Mesodermal cell (in vitro differentiated cells): ENCODE results near the gene NLRP5.
A peak's percentile ranks its signal among the peaks of the same experiment; 100 is the strongest.

ENCODE experiments used
- H3K27ac ChIP-seq: 2 replicates; pipeline ENCODE4 v1.7.0; 2013; ENCODE audit warnings: mild to moderate bottlenecking, low read depth, low read length, moderate library complexity; ENCODE audit not compliant: severe bottlenecking
- H3K36me3 ChIP-seq: 2 replicates; pipeline ENCODE4 v1.7.1; 2013; ENCODE audit warnings: mild to moderate bottlenecking, low read length, moderate library complexity; ENCODE audit not compliant: control insufficient read depth, insufficient read depth
- H3K4me1 ChIP-seq: one replicate; pipeline ENCODE4 v1.7.1; 2013; ENCODE audit warnings: mild to moderate bottlenecking, low read length; ENCODE audit not compliant: insufficient read depth, control insufficient read depth, poor library complexity, severe bottlenecking
- H3K4me3 ChIP-seq: 2 replicates; pipeline ENCODE4 v1.7.0; 2013; ENCODE audit warnings: low read length, control low read depth, mild to moderate bottlenecking; ENCODE audit not compliant: insufficient read depth, poor library complexity, severe bottlenecking; ENCODE audit errors: extremely low read depth
- H3K9me3 ChIP-seq: 2 replicates; pipeline ENCODE4 v1.7.1; 2013; ENCODE audit warnings: mild to moderate bottlenecking, low read length, moderate library complexity; ENCODE audit not compliant: control insufficient read depth
- WGBS, 2 experiments: methylation state at CpG; one replicate each; pipeline ENCODE4 v1.1.5; 2013; ENCODE audit warnings: missing lambda C conversion rate in 2 of 2; ENCODE audit not compliant: insufficient coverage in 2 of 2; 5-methylcytosine and 5-hydroxymethylcytosine counted together

The NLRP5 gene

GRCh38 chr19:56071151-56071550 lies 84.6 kb downstream of the NLRP5 start:
- Histone ChIP-seq H3K4me3 (no peak overlapping the region), H3K9me3 (no peaks in the 10 kb centered on the region), H3K27ac (no peak overlapping the region), H3K36me3 (no peaks in the 10 kb centered on the region), H3K4me1 (no peaks in the 10 kb centered on the region)
- 22 to 50% methylated on average over 1 to 2 of the region's 4 CpGs for WGBS, 2 experiments

- H3K27ac ChIP-seq, result no peak overlapping the region
- no peak overlapping the region for H3K4me3 ChIP-seq
- WGBS, 2 experiments, result 19 to 20% methylated on average over 3 to 5 of the region's 5 CpGs
- no peaks in the 10 kb centered on the region for H3K9me3 ChIP-seq
- H3K4me1 ChIP-seq, result peaks cover 6% of the 10 kb centered on the region
- H3K36me3 ChIP-seq, result no peaks in the 10 kb centered on the region
Observed at GRCh38 chr19:56076498-56076897, 89.9 kb downstream of the NLRP5 start.

DNA sequence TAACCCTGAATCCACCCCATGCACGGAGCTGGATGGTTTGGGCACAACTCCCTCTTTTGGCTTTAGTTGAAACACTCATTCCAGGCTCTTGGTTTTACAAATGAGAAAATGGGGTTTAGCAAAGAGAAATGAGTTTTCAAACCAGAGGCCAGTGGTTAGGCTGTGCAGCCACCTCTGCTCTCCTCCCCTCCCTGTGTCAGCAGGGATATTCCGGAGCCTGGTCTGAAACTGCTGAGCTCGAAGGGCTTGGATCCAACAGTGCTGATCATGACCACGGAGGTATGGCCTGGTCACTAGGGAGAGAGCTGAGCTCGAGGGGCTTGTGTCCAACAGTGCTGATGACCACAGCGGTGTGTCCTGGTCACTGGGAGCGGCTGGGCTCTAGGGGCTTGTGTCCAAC lies 93.0 kb downstream of the NLRP5 start:
- no peak overlapping the region for H3K4me3 ChIP-seq
- WGBS, 2 experiments, result 63 to 67% methylated on average over 3 of the region's 7 CpGs
- no peaks in the 10 kb centered on the region for H3K36me3 ChIP-seq
- H3K27ac ChIP-seq, result no peak overlapping the region
- peaks cover 6% of the 10 kb centered on the region for H3K4me1 ChIP-seq
- no peaks in the 10 kb centered on the region for H3K9me3 ChIP-seq

GRCh38 chr19:56080669-56081401 lies 94.3 kb downstream of the NLRP5 start:
- no peaks in the 10 kb centered on the region for H3K9me3 ChIP-seq
- peaks cover 12% of the 10 kb centered on the region for H3K4me1 ChIP-seq
- peak overlapping the region; percentile 33 for H3K4me3 ChIP-seq
- WGBS, 2 experiments, result 5 to 8% methylated on average over 30 of the region's 36 CpGs
- H3K36me3 ChIP-seq, result peaks cover 5% of the 10 kb centered on the region
- H3K27ac ChIP-seq, result peak overlapping the region; percentile 13

GRCh38 chr19:56083668-56084067 lies 97.1 kb downstream of the NLRP5 start:
- WGBS, 2 experiments, result no CpG with 5 or more reads among the region's 9 CpGs
- Histone ChIP-seq H3K27ac (no peak overlapping the region), H3K36me3 (peaks cover 22% of the 10 kb centered on the region), H3K9me3 (no peaks in the 10 kb centered on the region), H3K4me3 (no peak overlapping the region), H3K4me1 (peaks cover 12% of the 10 kb centered on the region)

DNA sequence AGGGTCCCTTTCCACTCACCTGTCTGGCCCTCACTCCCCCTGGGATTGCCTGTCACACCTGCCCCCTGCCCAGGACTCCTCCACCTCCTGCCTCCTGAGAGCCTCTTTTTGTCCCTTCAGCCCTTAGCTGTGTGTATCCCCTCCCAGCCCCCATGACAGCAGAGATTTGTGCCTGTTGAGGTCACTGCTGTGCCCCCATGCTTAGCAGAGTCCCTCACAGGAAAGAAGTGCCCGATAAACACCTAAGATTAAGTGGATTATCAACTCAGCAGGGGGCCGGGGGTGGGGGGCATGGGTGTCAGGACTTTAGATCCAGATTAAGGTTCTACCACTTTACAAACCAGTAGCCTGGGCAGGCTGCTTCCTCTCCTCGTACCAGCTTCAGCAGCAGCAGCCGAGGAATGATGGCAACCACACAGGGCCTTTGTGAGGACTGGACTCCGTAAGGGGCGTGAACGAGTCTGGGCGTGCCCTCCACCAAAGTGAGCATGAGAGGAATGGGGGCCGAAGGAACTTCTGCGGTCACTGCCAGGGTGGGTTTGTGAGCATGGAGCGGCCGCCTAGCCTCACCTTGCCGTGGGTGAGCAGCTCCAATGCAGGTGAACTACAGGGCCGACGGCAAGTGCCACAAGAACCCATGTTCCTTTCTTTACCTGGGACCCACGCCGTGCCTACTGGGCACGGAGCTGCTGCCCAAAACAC lies 98.4 kb downstream of the NLRP5 start:
- no peak overlapping the region for H3K4me3 ChIP-seq
- H3K36me3 ChIP-seq, result peaks cover 36% of the 10 kb centered on the region
- WGBS, 2 experiments, result 90 to 91% methylated on average over 13 to 17 of the region's 18 CpGs
- H3K27ac ChIP-seq, result no peak overlapping the region
- no peaks in the 10 kb centered on the region for H3K9me3 ChIP-seq
- H3K4me1 ChIP-seq, result peaks cover 12% of the 10 kb centered on the region

GRCh38 chr19:56085571-56086275 lies 99.1 kb downstream of the NLRP5 start:
- Histone ChIP-seq H3K4me3 (no peak overlapping the region), H3K4me1 (peaks cover 12% of the 10 kb centered on the region), H3K27ac (no peak overlapping the region), H3K36me3 (peaks cover 42% of the 10 kb centered on the region), H3K9me3 (no peaks in the 10 kb centered on the region)
- 96 to 100% methylated on average over 8 to 10 of the region's 10 CpGs for WGBS, 2 experiments

DNA sequence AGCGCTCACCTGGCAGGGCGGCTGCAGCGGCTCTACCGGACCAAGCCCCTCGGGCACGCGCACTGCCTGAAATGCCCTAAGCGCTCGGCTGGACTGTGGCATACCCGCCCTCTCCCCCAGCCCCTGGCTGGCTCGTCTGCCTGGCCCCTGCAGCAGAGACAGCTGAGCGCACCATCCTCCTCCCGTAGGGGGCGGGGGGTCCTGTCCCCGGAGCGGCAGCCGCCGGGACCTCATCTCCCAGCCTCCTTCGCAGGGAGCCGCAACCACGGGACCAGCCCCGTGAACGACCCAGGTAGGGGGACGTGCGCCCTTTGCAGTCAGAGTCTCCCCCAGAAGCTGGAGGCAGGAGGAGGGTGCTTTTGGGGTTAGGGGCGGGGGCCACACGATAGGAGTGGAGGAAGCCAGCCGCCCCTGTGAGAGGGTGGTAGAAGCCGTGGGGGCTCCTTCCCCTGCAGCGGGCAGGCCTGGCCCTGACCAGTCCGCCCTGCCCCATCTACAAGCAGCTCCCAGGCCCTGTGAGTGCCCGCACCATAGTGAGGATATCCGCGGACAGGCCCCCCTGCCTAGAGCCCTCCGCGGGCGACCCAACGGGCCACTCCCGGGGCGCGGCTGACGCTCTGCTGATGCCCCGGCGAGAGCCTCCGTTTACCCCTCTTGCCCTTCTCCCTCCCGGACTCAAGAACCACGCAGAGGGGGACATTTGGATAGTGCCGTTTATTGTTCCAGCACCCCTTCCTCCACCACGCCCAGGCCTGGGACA lies 100.3 kb downstream of the NLRP5 start:
- peaks cover 53% of the 10 kb centered on the region for H3K36me3 ChIP-seq
- peaks cover 6% of the 10 kb centered on the region for H3K4me1 ChIP-seq
- H3K27ac ChIP-seq, result no peak overlapping the region
- 87 to 88% methylated on average over 40 to 43 of the region's 49 CpGs for WGBS, 2 experiments
- H3K9me3 ChIP-seq, result no peaks in the 10 kb centered on the region
- no peak overlapping the region for H3K4me3 ChIP-seq

- 97 to 98% methylated on average over 53 to 91 of the region's 104 CpGs for WGBS, 2 experiments
Observed at GRCh38 chr19:56087647-56088496, 101.3 kb downstream of the NLRP5 start.

More at GRCh38 chr19:56087647-56088496, 101.3 kb downstream of the NLRP5 start:
- Histone ChIP-seq H3K27ac (no peak overlapping the region), H3K9me3 (no peaks in the 10 kb centered on the region), H3K4me1 (peaks cover 6% of the 10 kb centered on the region), H3K4me3 (no peak overlapping the region), H3K36me3 (peaks cover 62% of the 10 kb centered on the region)
